LoVo (cell line): ENCODE measurements around the gene NABP1.

ENCODE experiments used
- DNase-seq: peaks from one replicate; pipeline ENCODE4 v3.0.0-alpha.2; 2016; ENCODE audit warnings: low spot score

Gene NABP1

DNA sequence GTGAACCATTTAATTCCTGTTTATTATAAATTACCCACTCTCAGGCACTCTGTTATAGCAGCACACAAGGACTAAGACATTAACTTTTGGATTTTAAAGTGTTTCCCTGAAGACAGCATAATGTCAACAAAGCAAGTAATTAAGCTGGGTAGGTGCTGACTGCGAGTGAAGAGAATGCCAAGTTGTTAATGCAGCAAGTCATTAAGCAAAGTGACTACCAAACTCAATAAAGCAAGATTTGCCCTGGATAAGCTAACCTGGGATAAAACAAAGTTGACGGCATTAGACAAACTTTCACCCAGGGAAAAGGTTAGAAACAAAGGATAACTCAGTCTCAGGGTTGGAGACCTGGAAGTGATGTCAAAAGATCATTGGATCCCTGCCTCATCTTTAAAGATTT lies 28.4 kb upstream of the NABP1 start:
- no peak for DNase-seq

DNA sequence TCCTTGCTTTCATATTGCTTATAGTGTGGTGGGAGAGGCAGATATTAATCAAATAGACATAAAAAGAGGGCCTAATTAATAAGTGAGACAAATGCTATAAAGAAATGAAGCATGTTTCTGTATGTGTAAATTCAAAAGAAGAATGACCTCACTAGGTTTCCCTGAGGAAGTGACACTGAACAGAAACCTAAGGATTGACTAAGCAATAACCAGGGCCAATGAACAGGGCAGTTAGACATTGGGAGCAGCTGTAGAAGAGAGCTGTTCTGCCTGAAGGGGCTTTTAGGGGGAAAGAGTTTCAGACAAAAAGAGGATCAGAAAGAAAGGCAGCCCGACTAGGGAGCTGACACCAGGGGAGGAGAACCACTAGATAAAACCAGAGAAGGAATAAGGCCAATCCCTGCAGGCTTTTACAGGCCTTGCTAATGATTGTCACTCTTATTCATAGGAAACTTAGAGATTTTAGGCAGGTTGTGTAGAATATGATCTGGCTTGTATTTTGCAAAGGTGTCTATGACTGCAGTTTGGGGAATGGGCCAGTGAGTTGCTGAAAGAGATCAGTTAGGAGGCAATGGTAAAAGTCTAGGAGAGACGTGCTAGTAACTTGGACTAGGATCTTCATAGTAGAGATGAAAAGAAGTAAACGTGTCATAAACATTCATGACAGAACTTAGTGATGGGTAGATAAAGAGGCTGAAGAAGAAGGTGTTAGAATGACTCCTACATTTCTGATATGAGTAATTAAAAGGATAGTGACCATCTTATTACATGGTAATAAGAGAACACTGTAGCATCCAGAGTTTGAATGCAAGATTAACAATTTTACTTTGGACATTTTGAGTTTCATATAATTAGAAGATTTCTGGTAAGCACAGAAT lies 26.8 kb upstream of the NABP1 start:
- DNase-seq: no peak

GRCh38 chr2:191653667-191654391 lies 24.1 kb upstream of the NABP1 start:
- no peak for DNase-seq

DNA sequence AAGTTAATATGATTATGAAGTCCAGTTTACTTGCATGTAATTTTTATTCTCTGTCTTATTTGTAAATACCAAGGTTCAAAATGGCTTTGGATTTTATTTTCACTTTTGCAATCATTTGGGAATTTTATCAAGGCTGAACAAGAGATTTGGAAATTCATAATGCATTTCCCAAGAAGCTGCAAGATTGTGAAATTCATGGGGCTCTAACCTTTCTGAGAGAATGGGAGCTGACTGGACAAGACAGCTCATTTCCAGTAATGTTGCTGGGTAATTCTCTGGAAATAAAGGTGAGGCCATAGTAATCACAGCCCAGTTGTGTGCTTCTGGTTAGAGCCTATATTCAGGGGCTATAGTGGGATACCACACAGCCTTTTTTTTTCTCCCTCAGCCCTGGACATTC lies 21.5 kb upstream of the NABP1 start:
- no peak for DNase-seq

DNA sequence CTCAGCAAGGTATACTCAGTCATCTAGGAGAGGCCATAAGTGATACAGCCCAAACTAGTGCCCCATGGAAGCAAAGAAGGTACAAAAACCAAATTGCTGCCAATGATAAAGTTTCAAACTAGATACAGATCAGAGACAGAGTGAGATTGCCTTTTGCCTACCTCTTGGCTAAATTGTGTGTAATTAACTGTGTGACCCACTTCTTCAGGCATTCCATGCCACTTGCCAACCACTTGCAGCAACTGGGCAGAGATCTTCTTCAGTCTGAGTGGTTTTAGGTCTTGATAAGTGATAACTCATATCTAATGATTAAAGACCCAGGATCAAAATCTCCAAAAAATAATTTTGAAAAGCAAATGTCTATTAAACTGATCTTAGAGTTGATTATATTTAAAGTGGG lies 21.1 kb upstream of the NABP1 start:
- no peak for DNase-seq

DNA sequence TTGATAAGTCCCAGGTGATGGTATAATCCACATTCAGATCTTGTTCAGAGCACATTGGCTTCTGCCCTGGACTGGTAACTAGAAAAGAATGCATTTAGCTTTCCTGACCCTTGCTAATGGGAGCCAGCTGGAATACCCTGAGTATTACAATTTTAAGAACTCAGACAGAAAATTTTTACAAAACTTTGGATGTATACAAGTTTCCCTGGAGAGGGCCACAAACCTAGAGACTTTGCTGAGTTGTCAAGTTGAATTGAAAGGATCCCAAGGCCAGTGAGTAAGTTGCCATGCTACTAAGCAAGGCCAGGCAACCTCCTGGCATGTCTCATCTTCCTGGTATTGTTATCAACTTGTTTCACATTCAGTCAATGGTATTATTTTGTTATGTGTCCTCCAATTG lies 20.0 kb upstream of the NABP1 start:
- no peak for DNase-seq

- DNase-seq: no peak
These were observed 18.7 kb upstream of the NABP1 start for GRCh38 chr2:191659198-191659597.

DNA sequence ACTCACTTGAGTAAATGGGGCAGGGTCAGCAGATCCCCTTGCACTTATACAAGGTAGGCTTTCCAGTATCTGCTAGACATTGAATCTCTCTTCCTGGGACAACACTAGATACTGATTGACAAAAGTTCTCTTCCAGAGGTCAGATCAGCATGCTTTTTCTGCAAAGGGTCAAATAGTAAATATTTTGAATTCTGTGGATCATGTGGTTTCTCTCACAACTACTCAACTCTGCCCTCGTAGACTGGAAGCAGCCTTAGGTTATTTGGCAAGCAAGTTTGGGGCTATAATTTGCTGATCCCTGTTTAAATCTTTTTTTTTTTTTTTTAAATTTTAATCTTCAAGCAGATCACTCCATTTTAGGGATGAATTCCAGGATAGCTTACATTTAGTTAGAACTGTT lies 17.4 kb upstream of the NABP1 start:
- DNase-seq: no peak

GRCh38 chr2:191661097-191661924 lies 16.6 kb upstream of the NABP1 start:
- no peak for DNase-seq

- no peak for DNase-seq
These were observed 12.9 kb upstream of the NABP1 start for GRCh38 chr2:191664823-191665677.

DNA sequence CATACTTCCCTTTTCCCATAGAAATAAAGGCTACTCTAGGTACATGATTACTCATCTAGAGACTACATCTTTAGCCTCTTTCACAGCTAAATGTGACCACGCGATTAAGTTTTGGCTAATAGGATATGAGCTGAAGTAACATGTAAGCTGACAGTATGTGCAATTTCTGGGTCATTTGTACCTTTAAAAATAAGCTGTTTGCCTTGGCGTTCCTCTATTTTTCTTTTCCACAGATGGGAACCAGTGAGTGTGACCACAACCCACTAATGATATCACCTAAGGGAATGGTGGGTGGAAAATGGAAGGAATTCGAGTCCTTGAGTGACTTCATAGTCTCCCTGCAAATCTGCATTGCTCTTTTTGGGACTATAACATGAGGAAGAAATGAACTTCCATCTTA lies 11.7 kb upstream of the NABP1 start:
- DNase-seq: no peak

- no peak for DNase-seq
These were observed 11.2 kb upstream of the NABP1 start for GRCh38 chr2:191666732-191667131.

DNA sequence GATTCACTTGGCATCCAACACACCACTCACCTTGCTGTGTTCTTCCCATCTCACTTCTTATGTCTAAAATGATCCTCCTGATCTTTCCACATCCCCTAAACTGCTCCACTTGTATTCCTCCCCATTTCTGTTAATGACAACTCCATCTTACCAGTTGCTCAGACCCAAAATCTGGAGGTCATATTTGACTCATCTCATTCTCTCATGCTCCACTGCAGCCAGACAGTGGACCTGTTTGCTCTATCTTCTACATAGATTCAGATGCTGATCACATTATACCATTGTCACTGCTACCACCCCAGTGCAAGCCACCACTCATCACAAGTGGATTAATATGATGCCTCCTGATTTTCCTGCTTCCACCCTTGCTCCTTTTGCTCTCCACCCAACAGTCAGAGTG lies 7.9 kb upstream of the NABP1 start:
- DNase-seq: no peak

- DNase-seq: no peak
These were observed 7.1 kb upstream of the NABP1 start for GRCh38 chr2:191670787-191671186.

GRCh38 chr2:191675807-191676721 lies 1.9 kb upstream of the NABP1 start:
- DNase-seq: no peak

DNA sequence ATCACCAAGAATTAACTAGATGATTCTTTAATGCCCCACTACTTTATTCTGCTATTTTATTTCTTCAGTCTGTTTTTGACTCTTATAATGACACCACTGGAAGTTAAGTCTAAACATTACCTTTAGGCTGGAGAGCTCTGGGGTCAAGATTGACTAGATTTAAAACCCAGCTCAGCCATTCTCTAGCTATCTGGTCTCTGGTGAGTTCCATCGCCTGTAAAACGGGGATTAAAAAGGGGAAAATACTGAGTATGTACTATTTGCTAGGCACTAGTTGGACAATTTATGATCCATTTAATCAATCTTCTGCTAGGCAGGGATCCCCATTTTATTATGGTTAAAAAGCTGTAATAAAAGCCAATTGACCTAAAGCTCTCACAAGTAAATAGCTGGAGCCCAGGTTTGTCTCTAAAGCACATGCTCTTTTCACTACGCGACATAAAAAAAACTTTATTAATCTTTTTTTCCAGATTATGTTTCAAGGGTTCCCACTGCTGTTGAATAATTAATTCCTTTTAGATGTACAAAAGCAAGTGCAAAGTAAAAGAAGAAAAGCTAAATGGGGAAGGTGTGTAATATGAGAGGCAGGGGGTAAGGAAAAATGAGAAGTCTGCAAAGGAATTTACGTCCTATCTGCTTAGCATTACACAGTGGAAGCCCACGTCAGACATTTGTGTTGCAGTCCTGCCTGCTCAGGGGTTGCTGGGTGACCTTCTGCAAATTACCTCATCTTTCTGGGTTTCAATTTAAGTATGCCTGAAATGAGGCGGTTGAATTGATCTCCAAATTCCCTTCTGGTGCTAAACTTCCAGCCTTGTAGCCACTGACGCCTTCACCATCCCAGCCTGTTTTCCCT lies 918 bp upstream of the NABP1 start:
- DNase-seq: peak; percentile 24

DNA sequence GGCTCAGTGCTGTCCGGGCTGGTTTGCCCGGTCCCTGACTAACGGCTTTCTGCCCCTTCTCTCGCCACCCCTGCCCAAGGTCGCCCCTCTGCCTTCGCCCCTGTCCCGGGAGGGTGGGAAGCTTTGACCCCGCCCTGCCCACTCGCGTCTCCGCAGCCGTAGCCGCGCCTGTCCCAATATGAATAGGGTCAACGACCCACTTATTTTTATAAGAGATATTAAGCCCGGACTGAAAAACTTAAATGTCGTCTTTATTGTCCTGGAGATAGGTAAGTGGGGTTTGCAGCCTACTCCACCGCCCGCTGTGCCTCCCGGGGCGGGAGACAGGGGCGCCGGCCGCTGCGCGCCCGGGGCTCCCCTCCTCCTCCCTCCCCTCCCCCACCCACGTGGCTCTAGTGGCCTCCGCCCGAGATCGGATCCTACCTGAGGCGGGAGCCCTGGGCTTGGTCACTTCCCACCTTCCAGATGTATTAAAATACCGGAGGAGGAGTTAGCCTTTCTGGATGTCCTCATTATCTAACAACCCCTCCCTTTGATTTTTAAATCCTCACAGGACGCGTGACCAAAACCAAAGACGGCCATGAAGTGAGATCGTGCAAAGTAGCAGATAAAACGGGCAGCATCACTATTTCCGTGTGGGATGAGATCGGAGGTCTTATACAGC lies 633 bp downstream of the NABP1 start:
- DNase-seq: peak; percentile 48

- peak; percentile 64 for DNase-seq
These were observed 2.1 kb downstream of the NABP1 start for GRCh38 chr2:191679818-191680600.
